ENCODE measurements around the gene CDH23. TPM values are rescaled to one million over a fixed set of nuclear protein-coding genes. Genes with fewer than 3 reads are reported as not detected.

Gene CDH23
- total RNA-seq, 1 experiment from 2014 or later = 2.9 TPM

DNA sequence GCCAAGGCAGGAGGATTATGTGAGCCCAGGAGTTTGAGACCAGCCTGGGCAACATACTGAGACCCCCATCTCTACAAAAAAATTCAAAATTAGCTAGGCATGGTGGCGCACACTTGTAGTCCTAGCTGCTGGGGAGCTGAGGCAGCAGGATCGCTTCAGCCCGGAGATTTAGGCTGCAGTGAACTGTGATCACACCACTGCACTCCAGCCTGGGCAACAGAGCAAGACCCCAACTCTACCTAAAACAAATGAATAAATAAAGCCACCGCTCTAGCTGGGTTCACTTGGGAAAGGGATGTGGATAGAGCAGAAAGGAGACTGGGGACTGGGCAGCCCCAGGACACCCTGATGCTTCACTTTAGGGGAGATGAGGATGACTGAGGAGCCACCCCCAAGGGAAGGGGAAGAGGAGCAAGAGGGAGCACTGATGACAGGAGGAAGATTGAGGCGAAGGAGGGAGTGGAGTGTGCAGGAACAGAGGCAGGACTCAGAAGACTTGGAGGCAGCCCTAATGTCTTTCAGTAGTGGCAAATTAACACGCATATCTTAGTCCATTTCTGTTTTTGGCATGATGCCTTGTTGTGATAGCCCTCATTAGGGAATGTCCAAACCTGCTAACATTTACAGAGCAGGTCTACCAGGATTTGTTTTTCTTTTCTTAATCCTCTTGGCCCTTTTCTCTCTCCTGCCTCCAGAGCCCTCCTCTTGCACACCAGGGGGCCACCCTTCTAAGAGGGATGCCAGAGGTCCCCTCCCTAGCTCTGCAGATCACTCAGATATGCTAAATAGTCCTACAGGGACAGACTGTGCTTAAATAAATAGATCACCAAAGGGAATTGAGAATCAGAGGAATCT lies 234.5 kb downstream of the CDH23 start (continued):
- TF ChIP-seq, protein P1, sequence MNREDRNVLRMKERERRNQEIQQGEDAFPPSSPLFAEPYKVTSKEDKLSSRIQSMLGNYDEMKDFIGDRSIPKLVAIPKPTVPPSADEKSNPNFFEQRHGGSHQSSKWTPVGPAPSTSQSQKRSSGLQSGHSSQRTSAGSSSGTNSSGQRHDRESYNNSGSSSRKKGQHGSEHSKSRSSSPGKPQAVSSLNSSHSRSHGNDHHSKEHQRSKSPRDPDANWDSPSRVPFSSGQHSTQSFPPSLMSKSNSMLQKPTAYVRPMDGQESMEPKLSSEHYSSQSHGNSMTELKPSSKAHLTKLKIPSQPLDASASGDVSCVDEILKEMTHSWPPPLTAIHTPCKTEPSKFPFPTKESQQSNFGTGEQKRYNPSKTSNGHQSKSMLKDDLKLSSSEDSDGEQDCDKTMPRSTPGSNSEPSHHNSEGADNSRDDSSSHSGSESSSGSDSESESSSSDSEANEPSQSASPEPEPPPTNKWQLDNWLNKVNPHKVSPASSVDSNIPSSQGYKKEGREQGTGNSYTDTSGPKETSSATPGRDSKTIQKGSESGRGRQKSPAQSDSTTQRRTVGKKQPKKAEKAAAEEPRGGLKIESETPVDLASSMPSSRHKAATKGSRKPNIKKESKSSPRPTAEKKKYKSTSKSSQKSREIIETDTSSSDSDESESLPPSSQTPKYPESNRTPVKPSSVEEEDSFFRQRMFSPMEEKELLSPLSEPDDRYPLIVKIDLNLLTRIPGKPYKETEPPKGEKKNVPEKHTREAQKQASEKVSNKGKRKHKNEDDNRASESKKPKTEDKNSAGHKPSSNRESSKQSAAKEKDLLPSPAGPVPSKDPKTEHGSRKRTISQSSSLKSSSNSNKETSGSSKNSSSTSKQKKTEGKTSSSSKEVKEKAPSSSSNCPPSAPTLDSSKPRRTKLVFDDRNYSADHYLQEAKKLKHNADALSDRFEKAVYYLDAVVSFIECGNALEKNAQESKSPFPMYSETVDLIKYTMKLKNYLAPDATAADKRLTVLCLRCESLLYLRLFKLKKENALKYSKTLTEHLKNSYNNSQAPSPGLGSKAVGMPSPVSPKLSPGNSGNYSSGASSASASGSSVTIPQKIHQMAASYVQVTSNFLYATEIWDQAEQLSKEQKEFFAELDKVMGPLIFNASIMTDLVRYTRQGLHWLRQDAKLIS (CRISPR knock-in tag; IDR thresholded peaks at IDR 0.05; ENCODE audit: borderline replicate concordance) = no peak
- TF ChIP-seq AR (CRISPR knock-in tag; IDR thresholded peaks at IDR 0.05) (no peak), HMGA2 (CRISPR knock-in tag; IDR thresholded peaks at IDR 0.05) (no peak)
- TF ChIP-seq, protein P2, sequence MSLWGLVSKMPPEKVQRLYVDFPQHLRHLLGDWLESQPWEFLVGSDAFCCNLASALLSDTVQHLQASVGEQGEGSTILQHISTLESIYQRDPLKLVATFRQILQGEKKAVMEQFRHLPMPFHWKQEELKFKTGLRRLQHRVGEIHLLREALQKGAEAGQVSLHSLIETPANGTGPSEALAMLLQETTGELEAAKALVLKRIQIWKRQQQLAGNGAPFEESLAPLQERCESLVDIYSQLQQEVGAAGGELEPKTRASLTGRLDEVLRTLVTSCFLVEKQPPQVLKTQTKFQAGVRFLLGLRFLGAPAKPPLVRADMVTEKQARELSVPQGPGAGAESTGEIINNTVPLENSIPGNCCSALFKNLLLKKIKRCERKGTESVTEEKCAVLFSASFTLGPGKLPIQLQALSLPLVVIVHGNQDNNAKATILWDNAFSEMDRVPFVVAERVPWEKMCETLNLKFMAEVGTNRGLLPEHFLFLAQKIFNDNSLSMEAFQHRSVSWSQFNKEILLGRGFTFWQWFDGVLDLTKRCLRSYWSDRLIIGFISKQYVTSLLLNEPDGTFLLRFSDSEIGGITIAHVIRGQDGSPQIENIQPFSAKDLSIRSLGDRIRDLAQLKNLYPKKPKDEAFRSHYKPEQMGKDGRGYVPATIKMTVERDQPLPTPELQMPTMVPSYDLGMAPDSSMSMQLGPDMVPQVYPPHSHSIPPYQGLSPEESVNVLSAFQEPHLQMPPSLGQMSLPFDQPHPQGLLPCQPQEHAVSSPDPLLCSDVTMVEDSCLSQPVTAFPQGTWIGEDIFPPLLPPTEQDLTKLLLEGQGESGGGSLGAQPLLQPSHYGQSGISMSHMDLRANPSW (CRISPR knock-in tag; conservative IDR thresholded peaks at IDR 0.05; ENCODE audit: low read depth) = no peak

- no peak for ATAC-seq
- DNase-seq (ENCODE audit: low spot score) = no peak
- Mint-ChIP-seq H3K4me1 (peaks cover 77% of the 10 kb centered on the region), H3K9me3 (no peaks in the 10 kb centered on the region), H3K4me3 (no peak overlapping the region), H3K36me3 (no peaks in the 10 kb centered on the region), H3K27ac (no peak overlapping the region), H3K27me3 (ENCODE audit: low read depth) (peaks cover 74% of the 10 kb centered on the region)
- CTCF ChIA-PET = interaction anchor here (0.9 to 5.8 kb wide), 4 partner anchors 10 to 76 kb away, joined by 4 to 36 read pairs (median 18); no protein-coding TSS in a partner anchor
- TF ChIP-seq NFYB (CRISPR knock-in tag; conservative IDR thresholded peaks at IDR 0.05; ENCODE audit: low read depth) (no peak), GTF2I (CRISPR knock-in tag; conservative IDR thresholded peaks at IDR 0.05) (peak; percentile 82)
- POLR2A ChIA-PET = no interaction called here
These were observed 235.6 kb downstream of the CDH23 start for GRCh38 chr10:71632200-71632820.

DNA sequence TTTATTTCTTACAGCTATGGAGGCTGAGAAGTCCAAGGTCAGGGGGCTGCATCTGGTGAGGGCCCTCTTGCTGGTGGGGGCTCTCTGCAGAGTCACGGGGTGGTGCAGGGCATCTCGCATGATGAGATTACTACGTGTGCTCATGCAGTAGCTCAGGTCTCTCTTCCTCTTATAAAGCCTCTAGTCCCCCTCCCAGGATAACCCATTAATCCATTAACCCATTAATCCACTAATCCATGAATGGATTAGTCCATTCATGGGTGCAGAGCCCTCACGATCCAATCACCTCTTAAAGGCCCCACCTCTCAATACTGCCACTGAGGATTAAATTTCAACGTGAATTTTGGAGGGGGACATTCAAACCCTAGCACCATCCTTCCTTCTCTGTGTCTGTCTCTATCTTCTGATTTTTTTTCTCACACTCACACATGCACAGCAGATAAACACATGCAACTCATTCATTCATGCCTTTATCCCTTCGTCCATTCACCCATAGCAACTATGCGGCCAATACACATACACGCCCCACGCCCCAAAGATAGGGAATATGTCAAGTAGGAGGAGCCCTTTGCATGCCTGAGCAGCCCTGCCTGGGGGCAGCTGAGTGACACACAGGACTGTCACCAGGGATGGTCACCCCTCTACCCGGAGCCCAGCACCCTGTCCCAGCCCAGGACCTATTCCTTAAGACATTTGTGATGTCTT lies 236.3 kb downstream of the CDH23 start:
- no peak for DNase-seq (ENCODE audit: low spot score)
- CTCF ChIA-PET = interaction anchor here (0.9 to 5.8 kb wide), 7 partner anchors 10 to 1178 kb away, joined by 3 to 36 read pairs (median 4); no protein-coding TSS in a partner anchor
- H3K4me3 Mint-ChIP-seq = no peak overlapping the region
- no peak for TF ChIP-seq GTF2I (CRISPR knock-in tag; conservative IDR thresholded peaks at IDR 0.05)
- TF ChIP-seq, protein P2 (CRISPR knock-in tag; conservative IDR thresholded peaks at IDR 0.05; ENCODE audit: low read depth) = no peak
- no peak for TF ChIP-seq IRF2 (CRISPR knock-in tag; IDR thresholded peaks at IDR 0.05; ENCODE audit: borderline replicate concordance, low read depth)
- TF ChIP-seq, protein P3, sequence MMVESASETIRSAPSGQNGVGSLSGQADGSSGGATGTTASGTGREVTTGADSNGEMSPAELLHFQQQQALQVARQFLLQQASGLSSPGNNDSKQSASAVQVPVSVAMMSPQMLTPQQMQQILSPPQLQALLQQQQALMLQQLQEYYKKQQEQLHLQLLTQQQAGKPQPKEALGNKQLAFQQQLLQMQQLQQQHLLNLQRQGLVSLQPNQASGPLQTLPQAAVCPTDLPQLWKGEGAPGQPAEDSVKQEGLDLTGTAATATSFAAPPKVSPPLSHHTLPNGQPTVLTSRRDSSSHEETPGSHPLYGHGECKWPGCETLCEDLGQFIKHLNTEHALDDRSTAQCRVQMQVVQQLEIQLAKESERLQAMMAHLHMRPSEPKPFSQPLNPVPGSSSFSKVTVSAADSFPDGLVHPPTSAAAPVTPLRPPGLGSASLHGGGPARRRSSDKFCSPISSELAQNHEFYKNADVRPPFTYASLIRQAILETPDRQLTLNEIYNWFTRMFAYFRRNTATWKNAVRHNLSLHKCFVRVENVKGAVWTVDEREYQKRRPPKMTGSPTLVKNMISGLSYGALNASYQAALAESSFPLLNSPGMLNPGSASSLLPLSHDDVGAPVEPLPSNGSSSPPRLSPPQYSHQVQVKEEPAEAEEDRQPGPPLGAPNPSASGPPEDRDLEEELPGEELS (CRISPR knock-in tag; IDR thresholded peaks at IDR 0.05) = no peak

More for the DNA sequence above, 236.3 kb downstream of the CDH23 start:
- Mint-ChIP-seq H3K27me3 (ENCODE audit: low read depth) (peaks cover 74% of the 10 kb centered on the region), H3K27ac (no peak overlapping the region), H3K36me3 (no peaks in the 10 kb centered on the region), H3K9me3 (no peaks in the 10 kb centered on the region), H3K4me1 (peaks cover 73% of the 10 kb centered on the region)
- ATAC-seq = no peak
- POLR2A ChIA-PET = no interaction called here

Data from WTC11 (cell line).